AG04450 (cell line): Measurements from ENCODE around the gene PTH1R. TPM values are rescaled to one million over a fixed set of nuclear protein-coding genes. Genes with fewer than 3 reads are reported as not detected.

Experiments used
- CTCF ChIA-PET: fragments of 300-600, 350-600 bp; formaldehyde crosslinking; extraction: SDS; loops from one replicate; lab custom pipeline; 2022; ENCODE audit warnings: antibody characterized with exemption, inconsistent platforms; lab: Charles Lee
- POLR2A ChIA-PET: fragments of 350-600 bp; formaldehyde crosslinking; extraction: SDS; loops from one replicate; lab custom pipeline; 2021; ENCODE audit warnings: antibody characterized with exemption, inconsistent platforms; lab: Yijun Ruan, JAX
- DNase-seq: peaks from one replicate; pipeline ENCODE4 v3.0.0-alpha.2; 2011; ENCODE audit warnings: low read depth, low spot score
- H3K27ac ChIP-seq: one replicate; pipeline ENCODE4 v1.5.1; 2012; ENCODE audit warnings: low read depth, low read length, control low read depth
- H3K27me3 ChIP-seq: one replicate; pipeline ENCODE4 v1.6.0; 2012; ENCODE audit warnings: low read length; ENCODE audit not compliant: control insufficient read depth, insufficient read depth
- H3K4me3 ChIP-seq: 2 replicates; pipeline ENCODE4 v1.5.1; 2011; ENCODE audit warnings: mild to moderate bottlenecking, low read depth, low read length, control low read depth
- H3K9me3 ChIP-seq: 2 replicates; pipeline ENCODE4 v1.5.1; 2012; ENCODE audit warnings: low read length; ENCODE audit not compliant: control insufficient read depth, insufficient read depth
- polyA plus RNA-seq: library from polyadenylated mRNA; depleted of rRNA; stranded (reverse); fragments of >200 nt; gene quantifications from 2 replicates; pipeline ENCODE4 v1.2.3, GENCODE V29; 2011
- TF ChIP-seq, protein P1 (sequence below): IDR thresholded peaks from 2 replicates; pipeline ENCODE4 v1.5.1; 2011; ENCODE audit warnings: low read depth, low read length, control low read depth, inconsistent platforms

Gene PTH1R
- polyA plus RNA-seq, 1 experiment, result 0.05 TPM

DNA sequence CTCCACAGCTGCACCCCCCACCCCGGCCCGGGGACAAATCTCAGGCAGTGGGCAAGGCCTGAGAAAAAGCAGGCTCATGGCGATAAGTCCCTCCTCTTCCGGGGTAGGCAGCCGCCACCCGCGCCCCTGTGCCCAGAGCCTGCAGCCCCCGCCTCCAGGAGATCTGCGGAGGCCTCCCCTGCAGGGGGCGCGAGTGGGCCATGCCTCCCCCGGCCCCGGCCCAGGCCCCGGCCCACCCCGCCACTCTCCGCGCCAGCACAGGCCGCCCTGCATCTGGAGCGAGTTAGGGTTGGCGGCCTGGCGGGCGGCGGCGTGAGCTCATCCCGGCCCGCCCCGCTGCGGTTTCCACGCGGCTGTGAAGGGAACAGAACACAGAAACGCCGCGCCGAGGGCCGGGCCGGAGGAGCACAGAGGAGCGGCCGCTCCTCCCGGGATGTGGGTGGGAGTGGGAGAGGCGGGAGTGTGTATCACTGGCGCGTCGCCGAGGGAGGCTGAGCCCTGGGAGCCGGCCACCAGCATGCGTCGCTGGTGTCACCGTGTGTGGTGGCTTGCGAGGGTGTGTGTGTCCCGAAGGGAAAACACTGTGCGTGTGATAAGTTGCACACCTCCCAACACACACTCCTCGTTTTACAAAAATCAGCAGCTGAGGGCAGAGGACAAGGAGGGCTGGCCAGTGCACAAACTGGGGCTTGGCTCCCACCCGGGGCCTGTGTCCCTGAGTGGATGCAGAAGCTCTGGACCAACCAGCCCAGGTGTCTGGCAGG lies 31.5 kb upstream of the PTH1R start:
- POLR2A ChIA-PET, result interaction anchor here (0.5 to 1.1 kb wide), 5 partner anchors 63 to 661 kb away, joined by 3 to 4 read pairs (median 3); no protein-coding TSS in a partner anchor
- CTCF ChIA-PET, result interaction anchor here (0.6 to 4.3 kb wide), 29 partner anchors 12 to 1434 kb away, joined by 3 to 30 read pairs (median 5); no protein-coding TSS in a partner anchor
- TF ChIP-seq, protein P1, sequence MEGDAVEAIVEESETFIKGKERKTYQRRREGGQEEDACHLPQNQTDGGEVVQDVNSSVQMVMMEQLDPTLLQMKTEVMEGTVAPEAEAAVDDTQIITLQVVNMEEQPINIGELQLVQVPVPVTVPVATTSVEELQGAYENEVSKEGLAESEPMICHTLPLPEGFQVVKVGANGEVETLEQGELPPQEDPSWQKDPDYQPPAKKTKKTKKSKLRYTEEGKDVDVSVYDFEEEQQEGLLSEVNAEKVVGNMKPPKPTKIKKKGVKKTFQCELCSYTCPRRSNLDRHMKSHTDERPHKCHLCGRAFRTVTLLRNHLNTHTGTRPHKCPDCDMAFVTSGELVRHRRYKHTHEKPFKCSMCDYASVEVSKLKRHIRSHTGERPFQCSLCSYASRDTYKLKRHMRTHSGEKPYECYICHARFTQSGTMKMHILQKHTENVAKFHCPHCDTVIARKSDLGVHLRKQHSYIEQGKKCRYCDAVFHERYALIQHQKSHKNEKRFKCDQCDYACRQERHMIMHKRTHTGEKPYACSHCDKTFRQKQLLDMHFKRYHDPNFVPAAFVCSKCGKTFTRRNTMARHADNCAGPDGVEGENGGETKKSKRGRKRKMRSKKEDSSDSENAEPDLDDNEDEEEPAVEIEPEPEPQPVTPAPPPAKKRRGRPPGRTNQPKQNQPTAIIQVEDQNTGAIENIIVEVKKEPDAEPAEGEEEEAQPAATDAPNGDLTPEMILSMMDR, result peak; percentile 49
- Histone ChIP-seq H3K27ac (peak overlapping the region; percentile 47), H3K9me3 (no peaks in the 10 kb centered on the region; the same call in 1 of the 2 replicates), H3K4me3 (peak overlapping the region; percentile 58), H3K27me3 (peaks cover 7% of the 10 kb centered on the region)
- DNase-seq, result peak; percentile 27

DNA sequence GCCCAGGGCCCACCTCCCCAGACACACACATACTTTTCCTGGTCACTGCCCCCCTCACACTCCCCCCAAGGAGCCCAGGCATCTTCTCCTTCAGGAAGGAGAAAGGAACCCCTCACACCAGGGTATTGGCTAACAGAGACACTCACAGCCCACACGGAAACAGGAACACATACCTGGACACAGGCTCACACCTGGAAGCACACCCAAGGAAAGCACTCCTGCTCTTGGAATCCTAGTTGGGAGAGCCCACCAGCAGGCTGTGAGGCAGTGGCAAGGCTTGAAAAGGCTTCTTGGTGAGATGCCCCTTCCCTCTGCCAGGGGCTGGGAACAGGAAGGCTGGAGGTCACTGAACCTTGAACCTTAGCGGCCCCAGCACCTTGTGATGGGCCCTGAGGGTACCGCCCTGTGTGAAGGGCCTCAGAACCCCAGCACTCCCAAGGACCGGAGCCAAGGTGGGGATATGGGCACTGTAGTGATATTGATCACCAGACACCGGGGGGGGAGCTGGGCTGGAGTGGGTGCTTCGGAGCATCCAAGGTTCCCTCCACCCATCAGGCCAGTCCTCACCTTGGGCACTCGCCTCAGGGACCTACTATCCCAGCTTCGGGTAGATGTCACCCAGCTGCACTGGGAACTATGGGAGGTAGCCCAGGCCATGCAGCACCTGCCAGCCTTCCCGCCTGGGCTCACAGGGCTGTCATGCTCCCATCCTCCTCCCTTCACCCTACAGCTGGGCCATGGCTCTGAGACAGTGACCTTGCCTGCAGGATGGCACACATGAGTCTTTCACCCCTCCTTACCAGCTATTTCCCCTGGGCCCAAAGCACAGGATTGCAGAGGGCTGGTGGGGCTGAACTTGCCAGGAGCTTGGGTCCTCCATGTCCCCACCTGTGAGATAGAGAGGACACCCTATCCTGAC lies 30.6 kb upstream of the PTH1R start:
- ChIA-PET POLR2A (interaction anchor here (0.5 to 0.6 kb wide), 2 partner anchors 126 to 481 kb away, joined by 3 read pairs; no protein-coding TSS in a partner anchor), CTCF (interaction anchor here (0.6 to 4.3 kb wide), 30 partner anchors 11 to 1435 kb away, joined by 3 to 30 read pairs (median 5); no protein-coding TSS in a partner anchor)
- H3K27me3 ChIP-seq, result peaks cover 11% of the 10 kb centered on the region
- peak overlapping the region; percentile 58; the same call in 1 of the 2 replicates for H3K4me3 ChIP-seq
- DNase-seq, result no peak
- TF ChIP-seq, protein P1, result no peak
- H3K27ac ChIP-seq, result no peak overlapping the region
- H3K9me3 ChIP-seq, result no peaks in the 10 kb centered on the region

DNA sequence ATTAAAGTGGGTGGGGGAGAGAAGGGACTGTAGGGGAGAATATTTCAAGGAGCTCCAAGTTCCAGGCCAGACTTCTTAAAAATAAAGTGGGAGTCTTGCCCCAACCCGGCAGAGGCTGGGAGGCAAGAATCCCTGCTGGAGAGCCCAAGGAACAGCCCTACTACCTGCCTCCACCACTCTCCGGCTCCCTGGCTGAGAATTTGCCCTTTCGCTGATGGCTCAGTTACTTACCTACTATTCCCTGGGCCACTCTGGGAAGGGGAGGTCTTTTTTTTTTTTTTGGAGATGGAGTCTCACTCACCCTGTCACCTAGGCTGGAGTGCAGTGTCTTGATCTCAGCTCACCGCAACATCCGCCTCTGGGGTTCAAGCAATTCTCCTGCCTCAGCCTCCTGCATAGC lies 29.8 kb upstream of the PTH1R start:
- H3K27me3 ChIP-seq, result peaks cover 11% of the 10 kb centered on the region
- DNase-seq, result no peak
- no peak overlapping the region for H3K27ac ChIP-seq
- CTCF ChIA-PET, result interaction anchor here (0.9 to 4.3 kb wide), 3 partner anchors 19 to 61 kb away, joined by 4 to 30 read pairs (median 19); no protein-coding TSS in a partner anchor
- no peaks in the 10 kb centered on the region for H3K9me3 ChIP-seq
- TF ChIP-seq, protein P1, result no peak
- H3K4me3 ChIP-seq, result no peak overlapping the region
- POLR2A ChIA-PET, result no interaction called here

DNA sequence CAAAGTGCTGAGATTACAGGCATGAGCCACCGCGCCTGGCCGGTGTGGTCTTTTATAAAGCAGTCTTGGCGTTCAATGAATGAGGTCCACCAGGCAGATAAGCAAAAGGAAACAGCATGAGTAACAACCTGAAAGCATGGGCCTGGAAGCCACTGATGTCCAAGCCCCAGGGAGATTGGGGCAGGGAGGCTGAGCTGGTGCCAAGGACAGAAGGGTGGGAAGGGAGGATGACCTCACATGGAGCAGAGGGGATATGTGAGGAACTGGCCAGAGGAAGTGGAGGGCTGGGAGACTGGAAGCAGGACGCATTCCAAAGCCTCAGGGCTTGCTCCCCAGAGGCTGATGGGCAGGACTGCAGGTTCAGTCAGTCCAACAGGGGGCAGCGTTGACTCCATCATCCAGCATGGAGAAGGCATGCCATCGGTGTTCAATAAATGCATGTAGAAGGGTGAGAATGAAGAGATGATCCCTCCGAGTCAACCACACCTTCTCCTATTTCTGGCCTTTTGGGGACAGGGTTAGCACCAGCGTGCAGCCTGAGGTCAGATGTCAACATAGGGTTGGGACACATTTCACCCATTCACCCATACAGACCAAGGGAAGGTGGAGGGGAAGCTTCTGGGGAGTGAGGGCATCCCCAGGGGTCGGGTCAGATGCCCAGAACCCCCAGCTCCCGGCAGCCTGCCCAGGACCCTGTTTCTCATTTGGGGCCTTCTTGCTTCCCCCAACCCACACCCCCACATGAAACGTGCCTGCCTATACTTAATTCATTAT lies 29.1 kb upstream of the PTH1R start:
- TF ChIP-seq, protein P1, result peak; percentile 44
- peaks cover 11% of the 10 kb centered on the region for H3K27me3 ChIP-seq
- no peaks in the 10 kb centered on the region for H3K9me3 ChIP-seq
- ChIA-PET CTCF (interaction anchor here (0.6 to 4.3 kb wide), 3 partner anchors 19 to 312 kb away, joined by 3 to 19 read pairs (median 3); no protein-coding TSS in a partner anchor), POLR2A (no interaction called here)
- no peak for DNase-seq
- no peak overlapping the region for H3K27ac ChIP-seq
- H3K4me3 ChIP-seq, result no peak overlapping the region
